CD4-positive, CD25-positive, alpha-beta regulatory T cell (primary cell): ENCODE data around the gene HFE. TPM values are rescaled to one million over a fixed set of nuclear protein-coding genes. Genes with fewer than 3 reads are reported as not detected.

Source experiments
- ATAC-seq, 2 donors: fragments of 150-1000 bp; cut with Tn5 transposase; one replicate each; pipeline ENCODE4 v1.10.0; 2021; ENCODE audit warnings: low read depth in 2 of 2, moderate number of reproducible peaks in 2 of 2, moderate library complexity in 1 of 2
- DNase-seq, 3 donors: peaks; one replicate each; pipeline versions ENCODE4 v3.0.0 to v3.0.0-alpha.2; 2012 to 2022; ENCODE audit warnings: mixed read lengths in 1 of 3
- H3K27ac ChIP-seq: one replicate; pipeline ENCODE4 v1.7.0; 2013; ENCODE audit warnings: mild to moderate bottlenecking, low read length; ENCODE audit not compliant: insufficient read depth, poor library complexity, severe bottlenecking
- H3K27me3 ChIP-seq: one replicate; pipeline ENCODE4 v1.7.0; 2013; ENCODE audit warnings: low read length; ENCODE audit not compliant: control insufficient read depth, insufficient read depth
- H3K36me3 ChIP-seq: one replicate; pipeline ENCODE4 v1.7.0; 2013; ENCODE audit warnings: mild to moderate bottlenecking, low read length, moderate library complexity; ENCODE audit not compliant: control insufficient read depth, insufficient read depth
- H3K4me1 ChIP-seq: 2 replicates; pipeline ENCODE4 v1.7.0; 2013; ENCODE audit warnings: mild to moderate bottlenecking, low read length; ENCODE audit not compliant: insufficient read depth, control insufficient read depth, poor library complexity, severe bottlenecking
- H3K4me3 ChIP-seq: one replicate; pipeline ENCODE4 v1.7.0; 2013; ENCODE audit warnings: low read depth, mild to moderate bottlenecking, low read length, moderate library complexity
- H3K9me3 ChIP-seq, 2 experiments: 1 replicate in 1 of 2; 2 replicates in 1 of 2; pipeline ENCODE4 v1.7.0; 2013; ENCODE audit warnings: low read length in 2 of 2, mild to moderate bottlenecking in 1 of 2, moderate library complexity in 1 of 2; ENCODE audit not compliant: control insufficient read depth in 2 of 2
- H3K27ac Mint-ChIP-seq, 3 donors: one replicate each; pipeline ENCODE4 v1.8.0; 2020 to 2022; ENCODE audit warnings: mild to moderate bottlenecking in 3 of 3, mixed read lengths in 3 of 3, moderate library complexity in 2 of 3
- H3K27me3 Mint-ChIP-seq: one replicate; pipeline ENCODE4 v1.8.0; 2022; ENCODE audit warnings: mild to moderate bottlenecking, mixed read lengths
- H3K36me3 Mint-ChIP-seq: one replicate; pipeline ENCODE4 v1.8.0; 2020; ENCODE audit warnings: mixed read lengths
- H3K4me1 Mint-ChIP-seq, 4 donors: one replicate each; pipeline ENCODE4 v1.8.0; 2020 to 2022; ENCODE audit warnings: mixed read lengths in 4 of 4, mild to moderate bottlenecking in 1 of 4
- H3K4me3 Mint-ChIP-seq, 4 donors: one replicate each; pipeline ENCODE4 v1.8.0; 2020 to 2022; ENCODE audit warnings: mild to moderate bottlenecking in 4 of 4, mixed read lengths in 4 of 4, moderate library complexity in 3 of 4
- H3K9me3 Mint-ChIP-seq, 7 donors: one replicate each; pipeline ENCODE4 v1.8.0; 2020 to 2022; ENCODE audit warnings: mixed read lengths in 7 of 7, mild to moderate bottlenecking in 3 of 7, moderate library complexity in 2 of 7
- polyA plus RNA-seq, 4 donors: library from polyadenylated mRNA; unstranded; fragments of 300-500 nt; fragmentation: Illumina TruSeq; gene quantifications; one replicate each; pipeline ENCODE4 v1.2.3, GENCODE V29; 2021
- total RNA-seq: library from RNA; stranded (reverse); gene quantifications from one replicate; pipeline ENCODE4 v1.2.3, GENCODE V29; 2022

The HFE gene
- total and polyA plus RNA-seq, 5 donors from 2014 or later = 1.2 to 2.6 (median 2.5) TPM

GRCh38 chr6:26131618-26132017, 44.4 kb downstream of the HFE start:
- Mint-ChIP-seq H3K36me3 (peaks cover 14% of the 10 kb centered on the region), H3K4me1 (peaks cover 34 to 77% (median 53%) of the 10 kb centered on the region in 4 donors), H3K9me3 (peaks cover 0 to 2% (median 0%) of the 10 kb centered on the region in 7 donors), H3K27ac (peak overlapping the region in 2 of 3 donors; percentile 62 to 68), H3K4me3 (peak overlapping the region in 3 of 4 donors; percentile 30 to 88 (median 68)), H3K27me3 (no peaks in the 10 kb centered on the region)
- Histone ChIP-seq H3K9me3 (no peaks in the 10 kb centered on the region), H3K4me3 (no peak overlapping the region), H3K27ac (no peak overlapping the region), H3K36me3 (peaks cover 10% of the 10 kb centered on the region), H3K27me3 (no peaks in the 10 kb centered on the region), H3K4me1 (peaks cover 28% of the 10 kb centered on the region)
- DNase-seq = no peak
- ATAC-seq = no peak

DNA sequence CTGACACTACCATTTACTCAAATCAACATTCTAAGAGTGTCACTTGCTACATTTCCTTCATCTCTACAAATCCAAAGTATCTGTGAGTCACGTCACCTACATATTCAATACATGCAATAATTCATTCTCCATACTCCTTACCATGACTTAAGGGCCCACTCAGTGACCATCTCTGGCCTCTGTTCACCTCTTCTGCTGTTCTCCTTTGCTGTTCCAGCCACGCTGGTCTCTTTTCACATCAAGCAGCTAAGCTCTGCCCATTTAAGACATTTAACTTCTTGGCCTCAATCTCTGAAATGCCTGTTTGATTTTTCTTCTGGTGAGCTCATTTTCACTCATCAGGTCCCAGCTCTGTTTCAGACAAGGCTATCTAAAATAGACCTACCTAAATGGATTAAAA, 46.5 kb downstream of the HFE start:
- peaks cover 10% of the 10 kb centered on the region for H3K36me3 ChIP-seq
- no peaks in the 10 kb centered on the region for H3K27me3 ChIP-seq
- H3K27ac ChIP-seq = no peak overlapping the region
- DNase-seq (no peak), ATAC-seq (no peak)
- Mint-ChIP-seq H3K9me3 (peaks cover 0 to 2% (median 0%) of the 10 kb centered on the region in 7 donors), H3K36me3 (peaks cover 15% of the 10 kb centered on the region), H3K27ac (peak overlapping the region in 2 of 3 donors; percentile 1 to 48), H3K4me1 (peaks cover 32 to 63% (median 42%) of the 10 kb centered on the region in 4 donors), H3K4me3 (no peak overlapping the region), H3K27me3 (no peaks in the 10 kb centered on the region)
- H3K4me3 ChIP-seq = no peak overlapping the region
- H3K4me1 ChIP-seq = peaks cover 12% of the 10 kb centered on the region
- no peaks in the 10 kb centered on the region for H3K9me3 ChIP-seq

GRCh38 chr6:26136321-26136720, 49.1 kb downstream of the HFE start:
- H3K9me3 Mint-ChIP-seq = no peaks in the 10 kb centered on the region
- H3K27ac Mint-ChIP-seq = peak overlapping the region in 1 of 3 donors; percentile 54
- Histone ChIP-seq H3K9me3 (no peaks in the 10 kb centered on the region), H3K4me1 (no peaks in the 10 kb centered on the region), H3K4me3 (no peak overlapping the region), H3K27ac (no peak overlapping the region), H3K36me3 (peaks cover 7% of the 10 kb centered on the region), H3K27me3 (no peaks in the 10 kb centered on the region)
- peaks cover 8% of the 10 kb centered on the region for H3K36me3 Mint-ChIP-seq
- no peak for ATAC-seq
- H3K4me3 Mint-ChIP-seq = peak overlapping the region in 1 of 4 donors; percentile 42
- peaks cover 28 to 47% (median 33%) of the 10 kb centered on the region in 4 donors for H3K4me1 Mint-ChIP-seq
- no peaks in the 10 kb centered on the region for H3K27me3 Mint-ChIP-seq
- no peak for DNase-seq

DNA sequence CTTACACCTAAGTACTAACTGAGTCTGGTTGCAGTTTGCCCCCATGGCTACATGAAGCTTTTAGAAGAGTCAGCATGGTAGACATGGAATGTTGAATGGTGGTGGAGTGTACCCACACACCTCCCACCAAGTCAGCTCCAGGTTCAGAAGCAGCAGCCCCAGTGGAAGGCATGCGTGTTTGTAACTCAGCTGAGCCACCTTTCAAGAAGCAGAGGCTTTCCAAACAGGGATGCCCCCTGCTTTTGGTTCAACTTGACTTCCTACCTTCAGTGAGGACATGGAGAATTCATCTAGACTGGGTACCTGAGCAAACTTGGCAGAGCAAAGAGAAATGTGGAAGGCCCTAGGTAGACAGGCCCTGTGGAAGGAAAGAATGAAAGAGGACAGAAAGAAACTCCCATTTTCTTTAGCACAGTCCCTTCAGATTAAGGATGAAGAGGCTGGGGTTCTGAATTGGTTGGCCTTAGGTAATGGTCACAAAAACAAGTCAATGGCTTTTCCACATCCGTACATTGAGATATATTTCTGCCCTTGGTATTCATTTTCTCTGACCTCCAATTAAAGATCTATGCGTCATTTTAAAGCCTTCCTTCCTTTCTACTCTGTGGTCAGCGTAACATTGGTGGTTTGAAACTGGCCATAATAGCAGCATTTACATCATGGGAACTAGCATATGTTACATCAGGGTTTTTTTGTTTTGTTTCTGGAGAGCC, 53.2 kb downstream of the HFE start:
- Histone ChIP-seq H3K27me3 (no peaks in the 10 kb centered on the region), H3K27ac (no peak overlapping the region), H3K9me3 (no peaks in the 10 kb centered on the region), H3K4me1 (no peaks in the 10 kb centered on the region), H3K36me3 (peaks cover 7% of the 10 kb centered on the region), H3K4me3 (no peak overlapping the region)
- Mint-ChIP-seq H3K36me3 (peaks cover 6% of the 10 kb centered on the region), H3K9me3 (no peaks in the 10 kb centered on the region), H3K27ac (peak overlapping the region in 1 of 3 donors; percentile 4), H3K27me3 (no peaks in the 10 kb centered on the region), H3K4me1 (peaks cover 10 to 21% (median 15%) of the 10 kb centered on the region in 4 donors), H3K4me3 (no peak overlapping the region)
- DNase-seq (no peak), ATAC-seq (no peak)

DNA sequence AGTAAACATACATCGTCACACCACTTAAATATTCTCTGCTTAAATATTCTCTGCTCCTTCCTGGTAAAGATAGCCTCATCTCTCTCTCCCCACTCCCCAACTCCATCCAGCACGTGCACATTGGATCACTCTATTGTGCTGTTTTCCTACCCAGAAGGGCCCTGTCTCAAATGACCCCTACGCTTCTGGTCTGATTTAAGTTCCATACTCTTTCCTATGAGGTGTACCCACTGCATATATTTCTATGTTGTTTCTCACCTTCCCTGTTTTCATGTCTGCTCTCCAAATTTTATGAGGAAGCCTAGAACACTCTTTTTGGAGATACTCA, 53.7 kb downstream of the HFE start:
- Mint-ChIP-seq H3K36me3 (peaks cover 6% of the 10 kb centered on the region), H3K9me3 (no peaks in the 10 kb centered on the region), H3K4me3 (no peak overlapping the region), H3K4me1 (peaks cover 9 to 19% (median 12%) of the 10 kb centered on the region in 4 donors), H3K27me3 (no peaks in the 10 kb centered on the region), H3K27ac (peak overlapping the region in 1 of 3 donors; percentile 4)
- Histone ChIP-seq H3K27me3 (no peaks in the 10 kb centered on the region), H3K36me3 (peaks cover 7% of the 10 kb centered on the region), H3K27ac (no peak overlapping the region), H3K9me3 (no peaks in the 10 kb centered on the region), H3K4me3 (no peak overlapping the region), H3K4me1 (no peaks in the 10 kb centered on the region)
- no peak for ATAC-seq
- no peak for DNase-seq

DNA sequence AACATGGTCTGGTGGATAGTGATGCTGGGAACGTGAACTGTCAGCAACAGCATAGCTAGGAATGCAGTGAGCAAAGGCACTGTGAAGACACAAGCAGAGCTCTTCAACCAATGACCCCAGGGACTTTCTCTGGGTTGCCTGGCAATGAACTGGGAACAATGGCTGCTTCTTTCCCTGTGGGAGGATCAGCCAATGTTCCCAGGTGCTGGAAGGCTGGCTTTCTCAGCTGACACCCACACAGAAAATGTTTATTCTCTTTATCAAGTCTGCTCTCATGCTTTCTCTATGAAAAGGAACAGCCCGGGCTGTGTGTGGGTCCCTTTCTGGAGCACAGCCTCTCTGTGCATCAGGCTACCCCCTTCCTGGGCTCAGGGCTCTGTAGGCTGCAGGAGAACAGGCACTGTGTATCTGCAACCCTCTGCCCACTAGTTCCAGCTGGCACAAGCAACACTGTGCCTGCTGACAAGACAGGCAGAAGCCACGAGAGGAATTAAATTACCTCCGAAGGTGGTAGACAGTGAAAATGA, 54.2 kb downstream of the HFE start:
- ATAC-seq (no peak), DNase-seq (no peak)
- no peaks in the 10 kb centered on the region for H3K27me3 ChIP-seq
- no peaks in the 10 kb centered on the region for H3K9me3 Mint-ChIP-seq
- H3K27ac Mint-ChIP-seq = peak overlapping the region in 1 of 3 donors; percentile 4
- peaks cover 4 to 16% (median 7%) of the 10 kb centered on the region in 4 donors for H3K4me1 Mint-ChIP-seq
- no peaks in the 10 kb centered on the region for H3K27me3 Mint-ChIP-seq
- peaks cover 6% of the 10 kb centered on the region for H3K36me3 Mint-ChIP-seq
- H3K4me1 ChIP-seq = no peaks in the 10 kb centered on the region
- no peak overlapping the region for H3K4me3 ChIP-seq
- H3K27ac ChIP-seq = no peak overlapping the region
- H3K4me3 Mint-ChIP-seq = no peak overlapping the region
- H3K36me3 ChIP-seq = peaks cover 7% of the 10 kb centered on the region
- no peaks in the 10 kb centered on the region for H3K9me3 ChIP-seq

DNA sequence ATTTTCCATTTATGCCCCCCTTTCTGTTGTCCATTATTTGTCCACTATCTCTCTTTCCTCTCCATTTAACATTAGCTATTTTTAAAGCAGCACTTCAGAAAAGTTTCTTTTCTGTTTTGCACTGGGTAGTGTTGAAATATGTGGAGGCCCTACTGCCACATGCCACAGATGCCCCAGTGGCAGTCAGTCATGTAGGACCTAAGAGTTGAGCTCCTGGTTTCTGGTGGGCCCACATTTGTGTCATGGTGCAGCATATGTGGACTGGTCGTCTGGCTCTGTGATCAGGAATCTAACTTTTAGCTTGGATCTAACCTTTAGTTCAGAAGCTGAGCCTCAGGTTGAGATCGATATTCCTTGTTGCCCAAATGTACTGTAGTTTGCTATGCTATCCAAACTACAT, 54.8 kb downstream of the HFE start:
- DNase-seq (no peak), ATAC-seq (no peak)
- Mint-ChIP-seq H3K27ac (peak overlapping the region in 1 of 3 donors; percentile 52), H3K4me3 (no peak overlapping the region), H3K36me3 (peaks cover 6% of the 10 kb centered on the region), H3K4me1 (peaks cover 1 to 12% (median 4%) of the 10 kb centered on the region in 4 donors), H3K27me3 (no peaks in the 10 kb centered on the region), H3K9me3 (no peaks in the 10 kb centered on the region)
- H3K27me3 ChIP-seq = no peaks in the 10 kb centered on the region
- H3K4me1 ChIP-seq = no peaks in the 10 kb centered on the region
- no peak overlapping the region for H3K4me3 ChIP-seq
- H3K27ac ChIP-seq = no peak overlapping the region
- no peaks in the 10 kb centered on the region for H3K9me3 ChIP-seq
- peaks cover 7% of the 10 kb centered on the region for H3K36me3 ChIP-seq
